DND-41 (cell line): ENCODE data around the gene DIDO1.

Experiments
- CTCF ChIP-seq: IDR thresholded peaks from 2 replicates; pipeline ENCODE4 v1.5.1; 2012; ENCODE audit warnings: borderline replicate concordance, low read length, moderate library complexity, mild to moderate bottlenecking; ENCODE audit not compliant: poor library complexity, severe bottlenecking; ENCODE audit errors: extremely low read depth
- EZH2 ChIP-seq: IDR thresholded peaks from 3 replicates; pipeline ENCODE4 v1.6.1; 2012; ENCODE audit warnings: borderline replicate concordance, low read depth, mild to moderate bottlenecking, moderate library complexity, low read length, inconsistent platforms; ENCODE audit not compliant: severe bottlenecking

GRCh38 chr20:62952373-62952967 is 26.2 kb upstream of the DIDO1 start, which contains the start of gene SLC17A9:
- no peak for TF ChIP-seq CTCF
- no peak for TF ChIP-seq EZH2
